ENCODE measurements around the gene ADK. TPM values are rescaled to one million over a fixed set of nuclear protein-coding genes. Genes with fewer than 3 reads are reported as not detected.
"Not testable (repeated sequence)": the region's sequence is repeated elsewhere in the genome, so short reads cannot be mapped to it uniquely, and the experiment has no call there.

The ADK gene
- total RNA-seq, 6 experiments from 2014 or later: 54.2 to 92.5 (median 63.5) TPM

GRCh38 chr10:74344306-74344705 is 193.3 kb downstream of the ADK start:
- ATAC-seq: no peak
- H3K4me3 ChIP-seq: no peak overlapping the region
- no peak overlapping the region for H3K27ac ChIP-seq
- 90% methylated on average over 1 of the region's 1 CpG for WGBS (ENCODE audit: insufficient coverage, low coverage, low lambda C conversion rate, missing lambda C conversion rate)
- H3K36me3 ChIP-seq: no peaks in the 10 kb centered on the region
- H3K27me3 ChIP-seq: no peaks in the 10 kb centered on the region
- H3K4me1 ChIP-seq: no peaks in the 10 kb centered on the region
- TF ChIP-seq POLR2A (IDR thresholded peaks at IDR 0.05): no peak
- intact Hi-C loops (cut with DNase I): no loop called here
- DNase-seq: no peak
- peaks cover 0 to 9% (median 5%) of the 10 kb centered on the region in 4 donors for H3K9me3 ChIP-seq

- Histone ChIP-seq H3K27me3 (no peaks in the 10 kb centered on the region), H3K4me1 (no peaks in the 10 kb centered on the region), H3K4me3 (no peak overlapping the region), H3K36me3 (no peaks in the 10 kb centered on the region), H3K27ac (no peak overlapping the region), H3K9me3 (peaks cover 0 to 9% (median 5%) of the 10 kb centered on the region in 4 donors)
- DNase-seq: no peak
- no peak for ATAC-seq
- TF ChIP-seq POLR2A (IDR thresholded peaks at IDR 0.05): no peak
- TF ChIP-seq CTCF (IDR thresholded peaks at IDR 0.05): no peak
- WGBS (ENCODE audit: insufficient coverage, low coverage, low lambda C conversion rate, missing lambda C conversion rate): 95% methylated on average over 3 of the region's 6 CpGs
- intact Hi-C loops (cut with DNase I): no loop called here
These were observed 196.5 kb downstream of the ADK start for GRCh38 chr10:74347522-74347921.

- not testable (repeated sequence) for H3K4me1 ChIP-seq
- WGBS (ENCODE audit: insufficient coverage, low coverage, low lambda C conversion rate, missing lambda C conversion rate): 90% methylated on average over 3 of the region's 3 CpGs
These were observed 202.0 kb downstream of the ADK start for GRCh38 chr10:74353021-74353420.

GRCh38 chr10:74361678-74362077 is 210.7 kb downstream of the ADK start:
- Histone ChIP-seq H3K36me3 (peaks cover 0 to 5% (median 0%) of the 10 kb centered on the region in 4 donors), H3K9me3 (no peaks in the 10 kb centered on the region), H3K27me3 (no peaks in the 10 kb centered on the region), H3K4me3 (no peak overlapping the region), H3K27ac (no peak overlapping the region), H3K4me1 (no peaks in the 10 kb centered on the region)
- intact Hi-C loops (cut with DNase I): no loop called here
- DNase-seq (no peak), ATAC-seq (no peak)
- TF ChIP-seq CTCF (IDR thresholded peaks at IDR 0.05) (no peak), POLR2A (IDR thresholded peaks at IDR 0.05) (no peak)

More at GRCh38 chr10:74353021-74353420, 202.0 kb downstream of the ADK start:
- H3K36me3 ChIP-seq; H3K27ac ChIP-seq; H3K9me3 ChIP-seq; H3K27me3 ChIP-seq; DNase-seq; intact Hi-C loops (cut with DNase I); H3K4me3 ChIP-seq; ATAC-seq: not testable (repeated sequence)

DNA sequence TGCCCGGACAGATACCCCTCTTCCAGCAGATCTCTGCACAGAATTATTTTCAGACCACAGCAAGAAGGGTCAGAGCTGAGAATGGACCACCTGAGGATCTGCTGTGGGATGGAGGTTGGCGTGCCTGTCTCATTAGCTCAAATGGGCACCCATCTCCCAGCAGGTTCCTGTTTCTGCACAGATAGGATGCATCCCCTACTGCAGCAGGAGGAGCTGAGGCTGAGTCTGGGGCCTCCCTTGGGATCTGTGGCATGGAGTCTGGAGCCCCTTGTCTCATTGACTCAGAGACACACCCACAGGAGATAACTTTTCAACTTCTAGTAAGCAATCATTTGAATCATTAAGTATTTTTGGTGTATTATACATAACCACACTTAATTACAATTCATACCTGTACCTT is 212.7 kb downstream of the ADK start:
- Histone ChIP-seq H3K27ac (no peak overlapping the region), H3K9me3 (no peaks in the 10 kb centered on the region), H3K27me3 (no peaks in the 10 kb centered on the region), H3K4me3 (no peak overlapping the region), H3K4me1 (no peaks in the 10 kb centered on the region), H3K36me3 (peaks cover 0 to 5% (median 0%) of the 10 kb centered on the region in 4 donors)
- no peak for DNase-seq
- WGBS (ENCODE audit: insufficient coverage, low coverage, low lambda C conversion rate, missing lambda C conversion rate): no CpG with 5 or more reads among the region's 2 CpGs
- TF ChIP-seq CTCF (IDR thresholded peaks at IDR 0.05) (no peak), POLR2A (IDR thresholded peaks at IDR 0.05) (no peak)
- ATAC-seq: no peak
- intact Hi-C loops (cut with DNase I): no loop called here

DNA sequence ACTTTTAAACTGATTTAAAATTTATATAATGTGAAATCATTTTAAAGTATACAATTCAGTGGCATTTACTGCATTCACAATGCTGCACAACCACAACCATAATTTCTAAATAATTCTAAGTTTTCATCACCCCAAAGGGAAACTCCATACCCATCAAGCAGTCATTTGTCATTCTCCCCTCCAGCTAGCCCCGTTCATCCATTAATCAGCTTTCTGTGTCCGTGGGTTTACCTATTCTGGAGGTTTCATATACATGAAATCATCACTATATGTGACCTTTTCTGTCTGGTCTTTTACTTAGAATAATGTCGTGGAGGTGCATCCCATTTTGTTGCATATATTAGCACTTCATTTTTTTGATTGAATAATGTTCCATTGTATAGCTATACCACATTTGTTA is 214.1 kb downstream of the ADK start:
- DNase-seq: no peak
- H3K4me3 ChIP-seq: no peak overlapping the region
- WGBS (ENCODE audit: insufficient coverage, low coverage, low lambda C conversion rate, missing lambda C conversion rate): 76% methylated on average over 3 of the region's 3 CpGs

More for the DNA sequence above, 214.1 kb downstream of the ADK start:
- Histone ChIP-seq H3K27ac (no peak overlapping the region), H3K9me3 (no peaks in the 10 kb centered on the region), H3K27me3 (no peaks in the 10 kb centered on the region), H3K36me3 (peaks cover 0 to 5% (median 0%) of the 10 kb centered on the region in 4 donors), H3K4me1 (no peaks in the 10 kb centered on the region)
- ATAC-seq: no peak
- TF ChIP-seq CTCF (IDR thresholded peaks at IDR 0.05): no peak
- TF ChIP-seq POLR2A (IDR thresholded peaks at IDR 0.05): no peak
- intact Hi-C loops (cut with DNase I): no loop called here

Measured in right lobe of liver (tissue), 6 donors.